ENCODE data around the gene YTHDF1.

DNA sequence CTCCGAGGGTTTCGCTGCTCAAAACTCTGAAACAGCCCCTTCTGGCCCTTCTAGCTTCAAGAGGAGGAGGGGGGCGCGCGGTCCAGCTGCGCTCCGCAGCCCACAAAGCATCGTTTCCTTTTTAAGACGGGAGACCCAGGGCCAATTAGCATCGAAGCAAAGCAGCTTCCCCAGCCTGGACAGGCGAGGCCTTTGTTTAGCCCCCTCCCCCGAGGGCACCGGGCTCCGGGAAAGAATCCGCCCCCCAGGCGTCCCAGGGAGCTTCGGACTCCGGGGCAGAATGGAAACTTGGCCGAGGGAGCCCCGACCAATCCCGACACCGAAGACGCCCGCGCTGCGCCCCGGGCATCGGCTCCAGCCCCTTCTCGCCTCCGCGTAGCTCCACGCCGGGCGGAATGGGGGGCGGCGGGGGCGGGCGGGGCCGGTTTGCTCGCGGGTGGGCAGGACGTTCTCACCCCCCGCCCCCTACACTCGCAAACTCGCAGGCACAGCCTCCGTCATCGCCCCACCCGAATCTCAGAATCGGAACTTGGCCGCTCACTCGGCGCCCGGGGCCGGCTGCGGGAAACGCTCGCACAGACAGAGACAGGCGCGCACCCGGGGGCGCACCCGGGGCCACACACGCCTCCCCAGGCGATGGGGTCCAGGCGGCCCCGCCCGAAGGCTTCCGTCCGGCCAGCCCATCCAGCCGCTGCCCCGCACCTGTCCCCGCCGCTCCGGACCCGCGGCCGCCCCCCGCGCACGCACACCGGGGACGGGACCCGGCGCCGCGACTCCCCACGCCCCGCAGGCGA, 37.7 kb upstream of the YTHDF1 start:
- TF ChIP-seq PHF8 (IDR thresholded peaks at IDR 0.05; ENCODE audit: borderline replicate concordance, low read depth) (no peak), POLR2A (IDR thresholded peaks at IDR 0.05; ENCODE audit: low read length) (no peak), SMC3 (IDR thresholded peaks at IDR 0.05) (no peak), RCOR1 (IDR thresholded peaks at IDR 0.05; ENCODE audit: low read depth, low read length) (no peak), FOXS1 (CRISPR knock-in tag; IDR thresholded peaks at IDR 0.05) (no peak), GATA3 (IDR thresholded peaks at IDR 0.05; ENCODE audit: borderline replicate concordance) (no peak)
- TF ChIP-seq, protein P1, sequence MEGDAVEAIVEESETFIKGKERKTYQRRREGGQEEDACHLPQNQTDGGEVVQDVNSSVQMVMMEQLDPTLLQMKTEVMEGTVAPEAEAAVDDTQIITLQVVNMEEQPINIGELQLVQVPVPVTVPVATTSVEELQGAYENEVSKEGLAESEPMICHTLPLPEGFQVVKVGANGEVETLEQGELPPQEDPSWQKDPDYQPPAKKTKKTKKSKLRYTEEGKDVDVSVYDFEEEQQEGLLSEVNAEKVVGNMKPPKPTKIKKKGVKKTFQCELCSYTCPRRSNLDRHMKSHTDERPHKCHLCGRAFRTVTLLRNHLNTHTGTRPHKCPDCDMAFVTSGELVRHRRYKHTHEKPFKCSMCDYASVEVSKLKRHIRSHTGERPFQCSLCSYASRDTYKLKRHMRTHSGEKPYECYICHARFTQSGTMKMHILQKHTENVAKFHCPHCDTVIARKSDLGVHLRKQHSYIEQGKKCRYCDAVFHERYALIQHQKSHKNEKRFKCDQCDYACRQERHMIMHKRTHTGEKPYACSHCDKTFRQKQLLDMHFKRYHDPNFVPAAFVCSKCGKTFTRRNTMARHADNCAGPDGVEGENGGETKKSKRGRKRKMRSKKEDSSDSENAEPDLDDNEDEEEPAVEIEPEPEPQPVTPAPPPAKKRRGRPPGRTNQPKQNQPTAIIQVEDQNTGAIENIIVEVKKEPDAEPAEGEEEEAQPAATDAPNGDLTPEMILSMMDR (IDR thresholded peaks at IDR 0.05) = no peak
- TF ChIP-seq, protein P2, sequence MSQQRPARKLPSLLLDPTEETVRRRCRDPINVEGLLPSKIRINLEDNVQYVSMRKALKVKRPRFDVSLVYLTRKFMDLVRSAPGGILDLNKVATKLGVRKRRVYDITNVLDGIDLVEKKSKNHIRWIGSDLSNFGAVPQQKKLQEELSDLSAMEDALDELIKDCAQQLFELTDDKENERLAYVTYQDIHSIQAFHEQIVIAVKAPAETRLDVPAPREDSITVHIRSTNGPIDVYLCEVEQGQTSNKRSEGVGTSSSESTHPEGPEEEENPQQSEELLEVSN (IDR thresholded peaks at IDR 0.05; ENCODE audit: borderline replicate concordance, low read depth) = no peak
